K562 (cell line): ENCODE results near the gene HS6ST1. TPM values are rescaled to one million over a fixed set of nuclear protein-coding genes. Genes with fewer than 3 reads are reported as not detected.

Experiments
- ATAC-seq: fragments of 200-7000 bp; cut with Tn5 transposase; 3 replicates; pipeline ENCODE4 v1.9.1; 2020; ENCODE audit warnings: moderate library complexity
- BruUV-seq: library from RNA; stranded (reverse); fragments of 400-500 nt; replicated peaks from 2 replicates; lab custom pipeline; 2021; lab: Mats Ljungman, UMichigan
- CTCF ChIA-PET: fragments of 300-600 bp; formaldehyde crosslinking; extraction: SDS; loops from one replicate; lab custom pipeline; 2021; ENCODE audit warnings: low intra/inter-chr PET ratio; lab: Yijun Ruan, JAX
- POLR2A ChIA-PET: fragments of 300-600, 350-650 bp; sonication (Branson Sonifier 250); formaldehyde crosslinking; extraction: SDS; loops from one replicate; lab custom pipeline; 2021; ENCODE audit warnings: antibody characterized with exemption, inconsistent platforms; lab: Yijun Ruan, JAX
- DNase-seq, 4 experiments: peaks; one replicate each; pipeline versions ENCODE4 v3.0.0 to v3.0.0-alpha.2; 2011 to 2018; ENCODE audit warnings: low spot score in 3 of 4, mixed read lengths in 3 of 4; ENCODE audit errors: extremely low read depth in 1 of 4
- FAIRE-seq: peaks from 2 replicates; lab custom pipeline; 2011; peaks lifted over from hg19 to GRCh38; lab: Jason Lieb, UNC
- H2AFZ ChIP-seq: 2 replicates; pipeline ENCODE4 v1.6.0; 2011; ENCODE audit warnings: low read depth, low read length, control low read depth, inconsistent platforms
- H3K27ac ChIP-seq: fragments of 200-600 bp; 3 replicates; pipeline ENCODE4 v1.8.0; 2011; ENCODE audit warnings: low read depth, mild to moderate bottlenecking, control low read depth, inconsistent platforms, low read length, moderate library complexity, mixed read lengths; ENCODE audit errors: extremely low read depth
- H3K27me3 ChIP-seq, 2 experiments: fragments of 300-600 bp in 1 of 2; 2 replicates in 1 of 2; 3 replicates in 1 of 2; pipeline versions ENCODE4 v1.6.0 to v1.8.0; 2011; ENCODE audit warnings: inconsistent platforms in 2 of 2, low read length in 2 of 2, mild to moderate bottlenecking in 1 of 2, mixed read lengths in 1 of 2, moderate library complexity in 1 of 2; ENCODE audit not compliant: control insufficient read depth in 2 of 2, insufficient read depth in 2 of 2
- H3K36me3 ChIP-seq: fragments of 300-600 bp; 3 replicates; pipeline ENCODE4 v1.8.0; 2011; ENCODE audit warnings: mild to moderate bottlenecking, low read length, inconsistent platforms; ENCODE audit not compliant: control insufficient read depth, insufficient read depth
- H3K4me1 ChIP-seq, 2 experiments: fragments of 200-600 bp in 1 of 2; replicated peaks in 1 of 2; 2 replicates in 1 of 2; 3 replicates in 1 of 2; pipeline versions ENCODE4 v1.5.1 to v1.8.0; 2011; ENCODE audit warnings: inconsistent platforms in 2 of 2, low read length in 2 of 2, mild to moderate bottlenecking in 1 of 2, mixed read lengths in 1 of 2, moderate library complexity in 1 of 2; ENCODE audit not compliant: control insufficient read depth in 2 of 2, insufficient read depth in 2 of 2
- H3K4me2 ChIP-seq: 2 replicates; pipeline ENCODE4 v1.6.1; 2011; ENCODE audit warnings: low read length, control low read depth, inconsistent platforms, mixed read lengths; ENCODE audit not compliant: insufficient read depth
- H3K4me3 ChIP-seq: fragments of 200-600 bp; sonication (generic), shearing (Covaris generic); 2 replicates; pipeline ENCODE4 v1.5.1; 2016; ENCODE audit warnings: control low read depth, inconsistent platforms
- H3K79me2 ChIP-seq: fragments of 200-600 bp; 3 replicates; pipeline ENCODE4 v1.8.0; 2011; ENCODE audit warnings: low read length, inconsistent platforms; ENCODE audit not compliant: control insufficient read depth, insufficient read depth
- H3K9ac ChIP-seq, 2 experiments: 2 replicates each; pipeline versions ENCODE4 v1.6.0 to v1.6.1; 2011; ENCODE audit warnings: low read depth in 2 of 2, low read length in 2 of 2, control low read depth in 1 of 2, inconsistent platforms in 1 of 2, mild to moderate bottlenecking in 1 of 2, mixed read lengths in 1 of 2; ENCODE audit not compliant: insufficient read depth in 1 of 2
- H3K9me1 ChIP-seq: one replicate; pipeline ENCODE4 v1.6.0; 2011; ENCODE audit warnings: inconsistent platforms, mild to moderate bottlenecking, low read length, moderate library complexity; ENCODE audit not compliant: control insufficient read depth, insufficient read depth
- H3K9me3 ChIP-seq: replicated peaks from 2 replicates; pipeline ENCODE4 v1.5.1; 2011; ENCODE audit warnings: low read depth, low read length, inconsistent platforms; ENCODE audit not compliant: control insufficient read depth, insufficient read depth
- H4K20me1 ChIP-seq: replicated peaks from 2 replicates; pipeline ENCODE4 v1.6.1; 2011; ENCODE audit warnings: low read length, inconsistent platforms, mixed read lengths; ENCODE audit not compliant: control insufficient read depth, insufficient read depth
- ETS2 ChIP-seq: IDR thresholded peaks from 2 replicates; pipeline ENCODE4 v1.6.1; 2016; ENCODE audit warnings: borderline replicate concordance, missing genetic modification characterization, mild to moderate bottlenecking, moderate library complexity, missing compliant biosample characterization; ENCODE audit not compliant: poor library complexity, severe bottlenecking
- GABPA ChIP-seq: fragments of 200-800 bp; sonication (Bioruptor generic); conservative IDR thresholded peaks from 2 replicates; pipeline ENCODE4 v1.6.1; 2016; ENCODE audit warnings: low read depth, missing genetic modification characterization, missing compliant biosample characterization
- GABPB2 ChIP-seq: fragments of 250-450 bp; sonication (Bioruptor Pico); conservative IDR thresholded peaks from 2 replicates; pipeline ENCODE4 v1.5.1; 2021; ENCODE audit warnings: mild to moderate bottlenecking
- KAT2B ChIP-seq: IDR thresholded peaks from one replicate; pipeline ENCODE4 v1.6.1; 2012; ENCODE audit warnings: low read depth, mild to moderate bottlenecking, control low read depth, inconsistent platforms, low read length, moderate library complexity
- NFRKB ChIP-seq: fragments of 450-650 bp; IDR thresholded peaks from 2 replicates; pipeline ENCODE4 v1.6.1; 2016; ENCODE audit warnings: low read depth
- NRF1 ChIP-seq, 2 experiments: fragments of 450-650 bp; IDR thresholded peaks in 1 of 2; conservative IDR thresholded peaks in 1 of 2; 2 replicates each; pipeline ENCODE4 v1.6.1; 2014; ENCODE audit warnings: mild to moderate bottlenecking in 2 of 2
- OTX1 ChIP-seq: fragments of 450-650 bp; formaldehyde crosslinking; IDR thresholded peaks from 2 replicates; pipeline ENCODE4 v1.4.0; 2022; ENCODE audit warnings: mild to moderate bottlenecking
- TFE3 ChIP-seq: fragments of 450-650 bp; formaldehyde crosslinking; IDR thresholded peaks from 2 replicates; pipeline ENCODE4 v1.4.0; 2020; ENCODE audit warnings: mild to moderate bottlenecking, mixed read lengths
- WGBS: fragments of 100-300 bp; shearing (Covaris generic); methylation state at CpG from one replicate; pipeline ENCODE4 v1.1.6; 2016; ENCODE audit warnings: low coverage, mixed read lengths; ENCODE audit not compliant: insufficient coverage; ENCODE audit errors: missing lambda C conversion rate; 5-methylcytosine and 5-hydroxymethylcytosine counted together
- in situ Hi-C: fragments of 300-500 bp; cut with MboI; formaldehyde crosslinking; loops from 4 replicates; pipeline ENCODE4 v1.15.0; 2018; ENCODE audit warnings: inconsistent platforms, mixed read lengths
- intact Hi-C: fragments of 100-400 bp; cut with micrococcal nuclease; formaldehyde crosslinking; loops from 2 replicates; pipeline ENCODE4 v1.14.2; 2022
- polyA plus RNA-seq, 8 experiments: library from polyadenylated mRNA; depleted of rRNA in 4 of 8; stranded (reverse) in 5 of 8; unstranded in 3 of 8; fragments of >200 nt; fragmentation: Nextera tagmentation in 2 of 8; fragmentation: Illumina TruSeq in 1 of 8; extraction: Ambion mirVana in 2 of 8; extraction: Trizol in 1 of 8; gene quantifications; 2 replicates each; pipeline versions ENCODE4 v1.2.1 to v1.2.3, GENCODE V29; 2011 to 2014; ENCODE audit warnings: inconsistent platforms in 1 of 8, missing spikeins in 1 of 8
- total RNA-seq, 7 experiments: library from RNA; depleted of rRNA in 6 of 7; stranded (reverse); fragments of >200 nt in 6 of 7; fragmentation: Illumina TruSeq in 2 of 7; extraction: Trizol in 2 of 7; gene quantifications; 2 replicates each; pipeline versions ENCODE4 v1.2.1 to v1.2.3, GENCODE V29; 2011 to 2021; ENCODE audit warnings: low replicate concordance in 1 of 7

Gene HS6ST1
- total and polyA plus RNA-seq, 9 of the 15 experiments (the other 6 are each of a cell fraction or from before 2014, with no cell fraction given): 0.06 to 7.4 (median 3.8) TPM

DNA sequence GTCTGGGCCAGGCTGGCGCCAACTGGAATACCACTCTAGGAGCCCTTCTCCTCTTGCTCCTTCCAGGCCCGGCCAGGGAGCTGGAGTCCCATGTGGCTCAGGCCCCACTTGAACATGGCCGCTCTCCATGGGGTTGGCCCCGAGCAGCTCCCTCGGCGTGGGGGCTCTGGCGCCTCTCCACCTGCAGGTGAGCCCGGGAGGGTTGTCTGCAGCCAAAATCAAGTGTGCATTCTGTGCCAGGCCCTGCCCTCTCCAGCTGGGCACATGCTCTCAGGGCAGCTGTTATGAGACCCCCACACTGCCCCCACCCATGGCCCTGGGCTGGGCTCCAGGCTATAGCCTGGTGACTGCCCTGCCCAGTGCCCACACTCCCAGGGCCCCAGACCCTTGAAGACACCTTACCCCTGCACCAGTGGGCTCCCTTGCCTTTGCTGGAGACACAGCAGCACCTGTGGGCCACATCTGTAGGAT lies 45.8 kb upstream of the HS6ST1 start:
- H3K27me3 ChIP-seq: peaks cover 9 to 81% of the 10 kb centered on the region in 2 experiments; a peak in 3 of 5 replicates
- no TSS peak for BruUV-seq
- no peak overlapping the region for H3K27ac ChIP-seq
- no peak for TF ChIP-seq TFE3 (CRISPR knock-in tag)
- no peaks in the 10 kb centered on the region for H3K9me3 ChIP-seq
- FAIRE-seq (no peak), ATAC-seq (no peak), DNase-seq (no peak)
- no peaks in the 10 kb centered on the region for H3K36me3 ChIP-seq
- no peak overlapping the region for H3K4me2 ChIP-seq
- POLR2A ChIA-PET: no interaction called here
- no peak overlapping the region for H2AFZ ChIP-seq
- 0 out of 2 replicates have a peak, but pooled peaks cover 9% of the 10 kb centered on the region for H4K20me1 ChIP-seq
- intact Hi-C loops (no loop called here), in situ Hi-C loops (no loop called here)
- WGBS: 0% methylated on average over 7 of the region's 8 CpGs
- no peaks in the 10 kb centered on the region for H3K79me2 ChIP-seq
- H3K4me1 ChIP-seq: peaks cover 0 to 3% of the 10 kb centered on the region in 2 experiments; a peak in 2 of 5 replicates
- no peak overlapping the region for H3K4me3 ChIP-seq
- CTCF ChIA-PET: no interaction called here
- H3K9me1 ChIP-seq: no peaks in the 10 kb centered on the region
- no peak overlapping the region for H3K9ac ChIP-seq

DNA sequence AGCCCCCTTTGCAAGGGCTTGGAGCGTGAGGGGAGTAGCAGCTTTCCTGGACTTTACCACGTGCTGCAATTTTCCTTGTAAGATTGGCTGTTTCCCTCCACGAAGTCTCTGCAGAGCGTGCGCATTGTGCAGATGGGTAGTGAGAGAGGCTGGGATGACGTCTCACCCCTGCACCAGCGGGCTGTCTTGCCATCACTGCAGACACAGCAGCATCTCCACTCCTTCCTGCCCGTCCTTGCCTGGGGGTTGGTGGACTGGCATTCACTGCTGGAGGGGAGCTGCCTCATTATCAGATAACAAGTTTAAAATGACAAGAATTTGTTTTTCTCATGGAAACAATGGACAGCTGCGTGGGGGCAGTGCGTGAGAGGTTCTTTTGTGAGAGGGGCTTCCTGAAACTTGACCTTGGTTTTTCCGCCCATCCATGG lies 45.3 kb upstream of the HS6ST1 start:
- Histone ChIP-seq H3K9me3 (no peaks in the 10 kb centered on the region), H3K9ac (no peak overlapping the region), H3K27ac (no peak overlapping the region), H3K9me1 (no peaks in the 10 kb centered on the region), H2AFZ (no peak overlapping the region), H3K4me2 (no peak overlapping the region), H3K36me3 (no peaks in the 10 kb centered on the region), H3K4me1 (peaks cover 0 to 3% of the 10 kb centered on the region in 2 experiments; a peak in 2 of 5 replicates), H4K20me1 (0 out of 2 replicates have a peak, but pooled peaks cover 9% of the 10 kb centered on the region), H3K27me3 (peaks cover 12 to 81% of the 10 kb centered on the region in 2 experiments; a peak in 3 of 5 replicates), H3K79me2 (no peaks in the 10 kb centered on the region), H3K4me3 (no peak overlapping the region)
- ATAC-seq (no peak), FAIRE-seq (no peak), DNase-seq (no peak)
- intact Hi-C loops (no loop called here), in situ Hi-C loops (no loop called here)
- ChIA-PET POLR2A (no interaction called here), CTCF (no interaction called here)
- TF ChIP-seq NRF1 (conservative IDR thresholded peaks at IDR 0.05 in 1 of 2, IDR thresholded peaks at IDR 0.05 in 1 of 2) (peak in 1 of 2 experiments; percentile 39; a peak in 1 of 4 replicates), ETS2 (tag) (no peak), NFRKB (no peak), GABPA (tag) (no peak), KAT2B (no peak), GABPB2 (CRISPR knock-in tag) (no peak), OTX1 (CRISPR knock-in tag) (no peak)
- no TSS peak for BruUV-seq
- WGBS: 2% methylated on average over 11 of the region's 11 CpGs
